ENCODE results near the gene MPC1L. TPM values are rescaled to one million over a fixed set of nuclear protein-coding genes. Genes with fewer than 3 reads are reported as not detected.
A peak's percentile ranks its signal among the peaks of the same experiment; 100 is the strongest.
"Not testable (repeated sequence)": the region's sequence is repeated elsewhere in the genome, so short reads cannot be mapped to it uniquely, and the experiment has no call there.

The MPC1L gene
- total RNA-seq, 1 donor from 2014 or later = not detected

GRCh38 chrX:40579141-40579540 lies 44.1 kb upstream of the MPC1L start:
- H3K27me3 Mint-ChIP-seq (ENCODE audit: unreplicated experiment) = no peaks in the 10 kb centered on the region
- H3K4me3 Mint-ChIP-seq (ENCODE audit: unreplicated experiment) = no peak overlapping the region
- peaks cover 8% of the 10 kb centered on the region for H3K9me3 Mint-ChIP-seq (ENCODE audit: unreplicated experiment)
- H3K27ac Mint-ChIP-seq (ENCODE audit: unreplicated experiment) = no peak overlapping the region
- no peaks in the 10 kb centered on the region for H3K36me3 Mint-ChIP-seq (ENCODE audit: unreplicated experiment)
- DNase-seq (ENCODE audit: extremely low spot score, unreplicated experiment) = no peak
- TF ChIP-seq, protein P1, sequence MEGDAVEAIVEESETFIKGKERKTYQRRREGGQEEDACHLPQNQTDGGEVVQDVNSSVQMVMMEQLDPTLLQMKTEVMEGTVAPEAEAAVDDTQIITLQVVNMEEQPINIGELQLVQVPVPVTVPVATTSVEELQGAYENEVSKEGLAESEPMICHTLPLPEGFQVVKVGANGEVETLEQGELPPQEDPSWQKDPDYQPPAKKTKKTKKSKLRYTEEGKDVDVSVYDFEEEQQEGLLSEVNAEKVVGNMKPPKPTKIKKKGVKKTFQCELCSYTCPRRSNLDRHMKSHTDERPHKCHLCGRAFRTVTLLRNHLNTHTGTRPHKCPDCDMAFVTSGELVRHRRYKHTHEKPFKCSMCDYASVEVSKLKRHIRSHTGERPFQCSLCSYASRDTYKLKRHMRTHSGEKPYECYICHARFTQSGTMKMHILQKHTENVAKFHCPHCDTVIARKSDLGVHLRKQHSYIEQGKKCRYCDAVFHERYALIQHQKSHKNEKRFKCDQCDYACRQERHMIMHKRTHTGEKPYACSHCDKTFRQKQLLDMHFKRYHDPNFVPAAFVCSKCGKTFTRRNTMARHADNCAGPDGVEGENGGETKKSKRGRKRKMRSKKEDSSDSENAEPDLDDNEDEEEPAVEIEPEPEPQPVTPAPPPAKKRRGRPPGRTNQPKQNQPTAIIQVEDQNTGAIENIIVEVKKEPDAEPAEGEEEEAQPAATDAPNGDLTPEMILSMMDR (IDR thresholded peaks at IDR 0.05) = no peak
- H3K4me1 Mint-ChIP-seq (ENCODE audit: unreplicated experiment) = peaks cover 9% of the 10 kb centered on the region

GRCh38 chrX:40579900-40580536 lies 43.2 kb upstream of the MPC1L start:
- TF ChIP-seq, protein P1 (IDR thresholded peaks at IDR 0.05) = no peak

DNA sequence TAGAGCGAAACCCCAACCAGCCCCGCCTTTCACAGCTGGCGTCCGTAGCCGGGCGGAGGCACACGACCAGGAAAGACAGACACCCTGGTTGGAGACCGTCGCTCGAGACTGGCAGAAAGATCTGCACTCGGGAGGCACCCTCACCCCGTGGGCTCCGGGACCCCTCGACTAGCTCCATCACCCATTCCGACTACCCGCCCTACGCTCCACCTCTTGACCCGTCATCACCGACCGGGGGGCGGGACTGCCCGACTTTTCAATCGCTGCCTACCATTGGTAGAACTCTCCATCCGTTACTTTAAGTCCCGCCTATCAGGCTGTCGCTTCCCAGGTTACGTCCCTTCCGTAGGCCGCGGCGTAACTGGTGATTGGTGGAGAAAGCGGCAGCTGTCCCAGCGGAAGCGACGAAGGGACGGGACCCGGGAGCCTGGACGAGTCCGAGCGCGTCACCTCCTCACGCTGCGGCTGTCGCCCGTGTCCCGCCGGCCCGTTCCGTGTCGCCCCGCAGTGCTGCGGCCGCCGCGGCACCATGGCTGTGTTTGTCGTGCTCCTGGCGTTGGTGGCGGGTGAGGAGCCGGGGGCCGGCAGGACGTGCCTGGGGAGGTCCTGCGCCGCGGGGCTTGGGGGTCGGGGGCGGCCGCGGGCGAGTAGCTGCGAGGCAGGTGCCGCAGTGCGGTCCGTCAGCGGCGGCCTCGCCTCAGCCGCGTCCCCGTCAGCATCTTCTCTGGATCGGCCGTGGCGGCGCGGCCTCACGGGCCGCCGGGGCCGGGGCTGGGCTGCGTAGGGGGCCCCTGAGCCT lies 42.5 kb upstream of the MPC1L start, which contains the start of gene ATP6AP2:
ATP6AP2 (plus strand) TSS at position 434 of the 799 bp plus-strand sequence; CDS start at position 530, 96 bp downstream.
- peaks cover 8% of the 10 kb centered on the region for H3K9me3 Mint-ChIP-seq (ENCODE audit: unreplicated experiment)
- peak within 1 kb of the TSS; percentile 84 for H3K4me3 Mint-ChIP-seq (ENCODE audit: unreplicated experiment)
- no peaks in the 10 kb centered on the region for H3K27me3 Mint-ChIP-seq (ENCODE audit: unreplicated experiment)
- TF ChIP-seq, protein P1 (IDR thresholded peaks at IDR 0.05) = no peak
- H3K4me1 Mint-ChIP-seq (ENCODE audit: unreplicated experiment) = peaks cover 9% of the 10 kb centered on the region
- peak within 1 kb of the TSS; percentile 88 for H3K27ac Mint-ChIP-seq (ENCODE audit: unreplicated experiment)
- no peaks in the 10 kb centered on the region for H3K36me3 Mint-ChIP-seq (ENCODE audit: unreplicated experiment)
- DNase-seq (ENCODE audit: extremely low spot score, unreplicated experiment) = peak; percentile 95

More at GRCh38 chrX:40579900-40580536, 43.2 kb upstream of the MPC1L start:
- peak overlapping the region; percentile 84 for H3K4me3 Mint-ChIP-seq (ENCODE audit: unreplicated experiment)
- no peaks in the 10 kb centered on the region for H3K27me3 Mint-ChIP-seq (ENCODE audit: unreplicated experiment)
- peaks cover 9% of the 10 kb centered on the region for H3K4me1 Mint-ChIP-seq (ENCODE audit: unreplicated experiment)
- H3K9me3 Mint-ChIP-seq (ENCODE audit: unreplicated experiment) = peaks cover 8% of the 10 kb centered on the region
- no peaks in the 10 kb centered on the region for H3K36me3 Mint-ChIP-seq (ENCODE audit: unreplicated experiment)
- DNase-seq (ENCODE audit: extremely low spot score, unreplicated experiment) = no peak
- H3K27ac Mint-ChIP-seq (ENCODE audit: unreplicated experiment) = peak overlapping the region; percentile 88

DNA sequence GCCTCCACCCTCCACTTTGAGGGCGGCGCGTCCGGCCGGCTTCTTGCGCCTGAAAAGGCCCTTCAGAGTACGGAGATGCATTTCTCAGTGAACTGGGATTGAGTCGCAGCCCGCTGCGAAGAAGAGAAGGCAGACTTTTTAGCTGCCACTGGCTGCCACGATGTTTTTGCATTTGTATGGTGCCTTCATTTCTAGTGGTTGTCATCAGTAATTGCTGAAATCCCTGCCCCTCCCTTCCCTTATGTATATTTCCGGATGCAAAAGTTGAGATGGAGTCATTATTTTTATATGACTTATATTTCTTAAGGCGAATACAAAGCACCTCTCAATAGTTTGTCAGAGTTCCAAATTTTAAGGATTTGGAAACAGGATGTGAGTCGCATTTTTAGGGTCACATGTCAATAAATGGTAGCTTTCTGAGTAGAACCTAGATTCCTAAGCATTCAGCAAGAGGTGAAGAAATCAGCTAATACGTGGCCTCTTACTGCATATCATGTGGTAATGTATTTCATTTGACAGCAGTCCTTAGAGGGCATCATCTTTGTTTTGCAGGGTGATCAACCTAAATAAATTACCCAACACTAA lies 41.8 kb upstream of the MPC1L start:
- H3K36me3 Mint-ChIP-seq (ENCODE audit: unreplicated experiment) = no peaks in the 10 kb centered on the region
- TF ChIP-seq, protein P1 (IDR thresholded peaks at IDR 0.05) = no peak
- H3K27ac Mint-ChIP-seq (ENCODE audit: unreplicated experiment) = peak overlapping the region; percentile 23
- no peak for DNase-seq (ENCODE audit: extremely low spot score, unreplicated experiment)
- peaks cover 9% of the 10 kb centered on the region for H3K4me1 Mint-ChIP-seq (ENCODE audit: unreplicated experiment)
- H3K27me3 Mint-ChIP-seq (ENCODE audit: unreplicated experiment) = no peaks in the 10 kb centered on the region
- H3K9me3 Mint-ChIP-seq (ENCODE audit: unreplicated experiment) = peaks cover 8% of the 10 kb centered on the region
- H3K4me3 Mint-ChIP-seq (ENCODE audit: unreplicated experiment) = peak overlapping the region; percentile 71

DNA sequence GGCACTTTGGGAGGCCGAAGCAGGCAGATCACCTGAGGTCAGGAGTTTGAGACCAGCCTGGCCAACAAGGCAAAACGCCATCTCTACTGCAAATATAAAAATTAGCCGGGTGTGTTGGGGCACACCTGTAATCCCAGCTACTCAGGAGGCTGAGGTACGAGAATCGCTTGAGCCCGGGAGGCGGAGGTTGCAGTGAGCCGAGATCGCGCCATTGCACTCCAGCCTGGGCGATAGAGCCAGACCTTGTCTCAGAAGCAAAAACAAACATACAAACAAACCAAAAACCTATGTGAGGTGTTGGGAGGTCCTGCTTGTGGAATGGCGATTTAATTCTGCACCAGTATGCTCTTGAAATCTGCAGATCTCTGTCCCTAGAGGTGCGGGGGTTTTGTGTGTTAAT lies 41.0 kb upstream of the MPC1L start:
- not testable (repeated sequence) for H3K27ac Mint-ChIP-seq (ENCODE audit: unreplicated experiment); H3K27me3 Mint-ChIP-seq (ENCODE audit: unreplicated experiment); H3K9me3 Mint-ChIP-seq (ENCODE audit: unreplicated experiment); DNase-seq (ENCODE audit: extremely low spot score, unreplicated experiment); H3K36me3 Mint-ChIP-seq (ENCODE audit: unreplicated experiment); H3K4me1 Mint-ChIP-seq (ENCODE audit: unreplicated experiment)
- H3K4me3 Mint-ChIP-seq (ENCODE audit: unreplicated experiment) = peak overlapping the region; percentile 26

All from osteocyte (in vitro differentiated cells).